ENCODE measurements around the gene TUBA3E. TPM values are rescaled to one million over a fixed set of nuclear protein-coding genes. Genes with fewer than 3 reads are reported as not detected.

The TUBA3E gene
- not detected in 2 replicates for total RNA-seq

DNA sequence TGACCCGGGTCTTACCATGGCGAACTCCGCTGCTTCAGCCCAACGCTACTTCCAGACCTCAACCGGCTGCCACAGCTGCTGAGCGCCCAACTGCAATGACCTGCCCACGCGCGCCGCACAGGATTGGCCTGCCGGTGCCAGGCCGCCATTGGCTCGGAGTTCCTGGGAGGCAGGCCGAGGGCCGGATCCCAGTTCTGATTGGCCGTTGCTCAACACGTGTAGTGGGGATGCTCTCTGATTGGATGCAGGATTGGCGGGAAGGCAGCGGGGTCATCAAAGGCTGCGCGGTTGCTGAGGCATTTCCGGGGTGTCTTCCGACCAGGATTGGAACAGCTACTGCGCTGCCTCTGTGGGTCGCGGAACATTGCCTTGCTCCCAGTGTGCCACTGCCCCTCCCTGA is at the start of gene TUBA3E:
Gene TUBA3E (minus strand): TSS at position 97 of the 400 bp plus-strand sequence. CDS start 79 bp downstream, at position 18.

DNA sequence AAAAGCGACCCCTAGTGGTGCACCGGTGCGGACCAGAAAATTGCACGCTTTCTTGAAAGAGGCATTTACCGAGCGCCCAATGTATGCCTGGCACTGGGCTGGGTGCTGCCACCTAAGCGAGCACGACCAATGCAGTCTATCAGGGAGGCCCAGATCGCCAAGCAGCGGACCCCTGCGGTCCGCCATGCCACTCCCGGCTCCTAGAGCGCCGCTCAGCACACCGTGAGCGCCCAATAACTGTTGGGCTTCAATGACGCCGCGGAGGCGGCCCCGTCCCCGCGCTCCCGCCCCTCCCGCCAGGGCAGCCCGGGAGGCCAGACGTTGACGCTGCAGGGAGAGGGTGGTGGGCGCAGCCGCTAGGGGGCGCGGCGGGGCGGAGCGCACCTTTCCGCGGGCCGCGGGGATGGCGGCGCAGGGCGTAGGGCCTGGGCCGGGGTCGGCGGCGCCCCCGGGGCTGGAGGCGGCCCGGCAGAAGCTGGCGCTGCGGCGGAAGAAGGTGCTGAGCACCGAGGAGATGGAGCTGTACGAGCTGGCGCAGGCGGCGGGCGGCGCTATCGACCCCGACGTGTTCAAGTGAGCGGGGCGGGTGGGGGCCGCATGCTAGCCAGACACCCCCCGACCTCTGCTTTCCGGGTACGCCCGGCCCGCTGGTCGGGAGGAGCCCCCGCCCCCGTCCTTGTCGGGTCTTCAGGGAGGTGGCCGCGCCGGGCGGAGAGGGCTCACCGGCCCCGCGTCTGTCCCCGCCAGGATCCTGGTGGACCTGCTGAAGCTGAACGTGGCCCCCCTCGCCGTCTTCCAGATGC is 16.2 kb downstream of the TUBA3E start, which contains the start of gene MZT2B:
Gene MZT2B (plus strand): TSS at position 383 of the 803 bp plus-strand sequence. CDS start 21 bp downstream, at position 404.

DNA sequence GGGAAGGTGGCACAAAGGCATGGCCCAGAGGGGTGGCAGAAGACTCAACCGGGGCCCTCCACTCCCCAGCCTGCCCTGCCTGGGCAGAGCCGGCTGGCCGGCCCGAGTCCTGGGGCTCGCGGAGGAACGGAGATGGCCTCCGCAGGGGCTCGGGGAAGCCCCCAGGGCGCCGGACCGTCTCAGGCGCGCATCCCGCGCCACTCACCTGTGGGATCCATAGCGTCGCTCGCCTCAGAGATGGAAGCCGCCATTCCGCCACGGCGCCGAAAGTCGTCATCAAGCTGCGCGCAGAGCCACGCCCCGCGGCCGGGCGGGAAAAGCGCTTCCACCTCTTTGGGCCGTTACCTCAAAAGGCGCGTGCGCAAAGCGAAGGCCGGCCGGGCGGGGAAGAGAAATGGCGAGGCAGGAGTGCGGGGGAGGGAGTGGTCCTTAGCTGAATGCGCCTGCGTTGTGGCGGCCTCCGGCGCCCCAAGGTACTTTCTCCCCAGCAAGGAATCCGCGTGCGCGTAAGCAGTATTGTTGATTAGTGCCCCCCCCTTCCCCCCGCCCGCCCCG is 16.8 kb downstream of the TUBA3E start, which contains the start of gene SMPD4:
Gene SMPD4 (minus strand): TSS at position 278 of the 555 bp plus-strand sequence. CDS start 5,010 bp downstream, outside the sequence.

DNA sequence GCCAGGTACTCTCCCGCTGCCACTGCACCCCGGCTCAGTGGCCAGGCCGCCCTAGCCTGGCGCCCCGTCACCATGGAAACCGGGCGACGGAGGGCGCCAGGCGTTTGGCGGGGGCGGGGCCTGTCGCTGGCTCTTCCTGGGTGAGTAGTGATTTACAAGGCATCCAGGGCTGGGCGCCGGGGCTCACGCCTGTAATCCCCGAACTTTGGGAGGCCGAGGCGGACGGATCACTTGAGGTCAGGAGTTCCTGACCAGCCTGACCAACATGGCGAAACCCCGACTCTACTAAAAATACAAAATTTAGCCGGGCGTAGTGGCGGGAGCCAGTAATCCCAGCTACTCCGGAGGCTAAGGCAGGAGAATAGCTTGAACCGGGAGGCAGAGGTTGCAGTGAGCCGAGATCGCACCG is 53.2 kb downstream of the TUBA3E start, which contains the start of gene CCDC74B:
Gene CCDC74B (minus strand): TSS at position 107 of the 409 bp plus-strand sequence. CDS start 116 bp downstream, outside the sequence.

Other genes starting within 250 kb of the TUBA3E start
- not detected in 2 replicates for gene RAB6C, start 218.8 kb downstream of the TUBA3E start, total RNA-seq
- 0.13 TPM in 1 of 2 replicates, not detected in the other for gene POTEF, start 69.2 kb downstream of the TUBA3E start, total RNA-seq
- 0.66 and 0.86 TPM in 2 replicates for gene CCDC74B, start 53.3 kb downstream of the TUBA3E start, total RNA-seq
- gene SMPD4, start 16.8 kb downstream of the TUBA3E start, total RNA-seq: 29.5 and 44.8 TPM in 2 replicates
- gene MZT2B, start 16.2 kb downstream of the TUBA3E start, total RNA-seq: 85.7 and 109 TPM in 2 replicates
- 98.8 and 114 TPM in 2 replicates for gene IMP4, start 144.5 kb upstream of the TUBA3E start, total RNA-seq
- gene PTPN18, start 157.6 kb upstream of the TUBA3E start, total RNA-seq: 23.3 and 48.5 TPM in 2 replicates

Data from thoracic aorta endothelial cell (primary cell).